H54 (cell line): ENCODE measurements around the gene C19orf38.
"Not testable (repeated sequence)": the region's sequence is repeated elsewhere in the genome, so short reads cannot be mapped to it uniquely, and the experiment has no call there.

ENCODE experiments used
- DNase-seq: peaks from one replicate; pipeline ENCODE4 v3.0.0; 2011; ENCODE audit warnings: low spot score, mixed read lengths; ENCODE audit not compliant: insufficient read length
- FAIRE-seq: peaks from 3 replicates; lab custom pipeline; 2011; peaks lifted over from hg19 to GRCh38; lab: Jason Lieb, UNC
- POLR2A ChIP-seq: IDR thresholded peaks from 2 replicates; pipeline ENCODE4 v1.6.1; 2011; ENCODE audit warnings: low read depth, mild to moderate bottlenecking, low read length

The C19orf38 gene

DNA sequence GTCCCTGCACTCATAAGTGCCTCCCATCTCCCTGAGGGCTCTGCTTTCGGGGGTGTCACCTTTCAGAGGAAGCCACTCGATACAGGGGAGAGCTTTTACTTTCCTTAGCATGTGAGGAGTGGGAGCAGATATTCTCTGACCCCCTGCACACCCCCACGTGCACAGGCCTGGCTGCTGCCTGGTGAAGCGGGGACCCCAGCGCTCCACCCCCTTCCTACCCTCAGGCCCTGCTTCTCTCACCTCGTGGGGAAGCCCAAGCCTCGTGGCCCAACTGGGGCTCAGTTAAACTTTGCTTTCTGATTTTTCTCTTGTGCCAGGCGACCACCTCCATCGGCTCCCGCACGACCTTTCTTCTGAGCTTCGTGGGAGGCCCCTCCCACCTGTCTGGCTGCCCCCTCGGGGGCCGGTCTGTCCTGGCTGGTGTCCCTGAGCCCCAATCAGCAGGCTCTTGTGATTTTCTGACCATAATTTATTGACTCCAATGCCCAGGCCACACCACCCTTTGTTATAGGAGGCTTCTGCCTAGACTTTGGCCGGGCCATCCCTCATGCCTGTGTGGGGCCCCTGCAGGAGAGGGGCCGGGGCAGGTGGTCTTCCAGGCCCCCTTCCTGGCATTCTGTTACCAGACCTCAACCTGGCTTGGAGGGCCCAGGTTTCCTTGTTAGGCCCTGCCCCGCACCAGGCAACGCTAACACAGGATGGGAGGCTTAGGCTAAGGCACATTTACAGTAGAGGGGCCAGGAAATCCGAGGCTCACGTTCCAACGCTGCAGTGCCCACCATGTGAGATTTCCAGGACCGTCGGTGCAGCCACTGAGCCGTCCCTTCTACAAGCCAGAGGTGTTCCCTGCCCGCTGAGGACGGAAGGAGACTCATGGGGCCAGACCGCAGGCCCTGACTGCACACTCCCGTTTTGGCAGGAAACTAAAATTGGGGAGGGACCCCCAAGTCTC lies 16.0 kb upstream of the C19orf38 start:
- FAIRE-seq = no peak
- TF ChIP-seq POLR2A = no peak
- DNase-seq = no peak

DNA sequence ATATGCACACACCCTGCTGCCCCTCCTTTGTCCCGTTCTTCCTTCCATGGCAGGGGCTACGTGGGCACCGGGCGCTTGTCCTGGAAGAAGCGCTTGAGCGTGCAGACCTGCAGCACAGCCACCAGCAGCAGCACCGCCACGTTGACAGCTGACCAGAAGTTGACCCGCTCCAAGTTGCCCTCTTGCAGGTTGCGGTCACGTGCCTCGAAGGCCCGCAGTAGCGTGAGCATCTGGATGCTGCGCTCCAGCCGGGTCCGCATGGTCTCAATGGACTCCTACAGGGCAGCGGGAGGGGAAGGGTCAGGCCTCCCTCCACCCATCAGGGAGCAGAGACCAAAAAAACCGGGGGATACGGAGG lies 15.3 kb upstream of the C19orf38 start:
- DNase-seq = no peak
- no peak for FAIRE-seq
- no peak for TF ChIP-seq POLR2A

DNA sequence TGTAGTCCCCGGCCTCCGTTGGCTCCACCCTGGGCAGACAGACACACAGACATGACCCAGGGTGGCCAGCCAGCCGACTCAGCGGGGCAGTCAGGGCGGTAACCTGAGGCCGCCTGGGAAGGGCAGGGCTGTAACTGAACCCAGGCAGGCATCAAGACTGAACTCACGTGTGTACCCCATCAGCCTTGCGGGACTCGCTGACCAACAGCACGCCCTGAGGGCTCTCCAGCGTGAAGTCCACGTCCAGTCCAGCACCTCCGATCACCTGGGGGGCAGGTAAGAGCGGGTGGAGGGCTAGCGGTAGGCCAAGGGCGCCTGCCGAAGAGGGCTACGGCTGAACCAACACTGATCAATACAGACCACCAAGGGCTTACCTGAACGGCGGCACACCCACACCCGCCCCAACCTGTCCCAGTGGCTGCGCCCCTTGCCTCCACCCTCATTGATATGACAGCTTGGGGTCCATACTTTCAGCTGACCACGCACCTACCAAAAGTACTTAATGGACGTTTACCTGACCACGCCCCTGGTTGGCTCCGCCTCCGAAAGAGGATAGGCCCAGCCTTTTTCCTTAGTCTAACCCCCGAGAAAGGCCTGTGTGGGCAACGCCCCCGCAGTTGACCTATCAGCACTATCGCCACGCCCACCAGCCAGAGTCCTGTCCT lies 13.0 kb upstream of the C19orf38 start:
- FAIRE-seq (peak; percentile 80), DNase-seq (no peak)
- no peak for TF ChIP-seq POLR2A

DNA sequence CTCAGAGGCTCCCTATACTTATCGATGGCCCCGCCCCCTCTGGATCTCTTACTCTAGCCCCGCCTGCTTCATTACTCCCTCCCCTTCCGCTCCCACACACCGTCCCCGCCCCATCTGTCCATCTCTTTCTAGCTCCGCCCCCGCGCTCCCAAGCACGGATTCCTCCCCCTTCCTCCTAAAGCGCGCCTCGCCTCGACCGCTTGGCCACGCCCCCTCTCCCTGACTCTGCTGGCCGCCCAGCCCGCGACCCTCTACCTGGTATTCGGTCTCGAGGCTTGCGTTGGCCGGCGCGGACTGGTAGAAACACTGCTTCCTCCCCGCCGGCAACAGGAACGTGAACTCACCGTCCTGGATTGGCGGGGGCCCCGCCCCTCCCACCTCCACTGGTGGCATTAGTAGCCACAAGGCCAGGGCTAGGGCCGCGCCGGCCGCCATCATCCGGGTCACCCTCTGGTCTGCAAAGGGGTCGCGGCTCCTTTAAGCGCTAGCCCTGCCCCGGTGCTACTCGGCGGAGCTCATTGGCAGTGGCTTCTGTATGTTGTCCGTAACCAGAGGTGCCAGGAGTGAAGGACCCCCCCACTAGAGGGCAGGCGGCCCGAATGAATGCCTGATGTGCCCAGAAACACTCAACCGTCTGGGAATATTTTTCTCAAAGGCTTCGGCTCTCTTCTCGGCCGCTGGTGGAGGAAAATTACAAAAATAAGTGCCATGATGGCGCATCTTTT lies 12.3 kb upstream of the C19orf38 start, which contains the start of gene TMED1:
TMED1 (minus strand) TSS at position 459 of the 725 bp plus-strand sequence; CDS start at position 438, 21 bp downstream.
- DNase-seq (peak; percentile 96), FAIRE-seq (no peak)
- TF ChIP-seq POLR2A = peak; percentile 47

DNA sequence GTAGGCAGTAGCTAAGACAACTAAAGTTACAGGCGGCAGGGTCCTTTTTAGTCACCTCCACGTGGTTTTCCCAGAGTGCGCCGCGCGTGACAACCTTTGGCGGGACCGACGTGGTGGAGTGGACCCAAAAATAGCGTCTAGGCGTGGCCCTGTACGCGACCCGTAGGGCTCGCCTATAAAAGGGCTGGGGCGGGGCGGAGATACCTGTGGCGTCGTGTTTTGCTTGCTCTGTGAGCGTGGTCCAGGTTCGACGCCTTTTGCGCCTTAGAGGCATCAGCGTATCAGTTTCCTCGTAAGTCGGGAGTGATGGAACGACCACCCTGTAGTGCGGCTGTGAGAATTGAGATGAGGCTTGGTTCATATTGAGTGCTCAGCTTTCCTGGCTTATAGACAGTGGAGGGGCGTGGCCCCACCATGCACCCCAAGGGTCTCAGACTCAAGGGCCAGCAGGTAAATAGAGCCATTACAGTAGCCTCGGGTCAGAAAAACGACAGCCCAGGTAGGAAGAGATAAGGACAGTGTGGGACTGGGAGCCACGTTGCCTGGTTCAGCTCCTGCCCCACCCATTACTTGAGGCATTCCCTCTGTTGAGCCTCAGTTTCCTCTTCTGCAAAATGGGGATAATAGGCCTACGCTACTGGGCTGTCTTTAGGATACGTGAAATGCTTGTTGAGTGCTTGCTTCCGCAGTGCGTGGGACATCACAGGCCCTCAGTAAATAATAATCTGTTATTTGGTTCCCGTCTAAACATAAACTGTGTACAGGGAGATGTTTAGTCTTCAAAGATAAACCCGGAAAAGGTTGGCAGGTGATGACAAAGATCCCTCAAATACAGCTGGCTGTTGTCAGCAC lies 11.5 kb upstream of the C19orf38 start:
- FAIRE-seq (no peak), DNase-seq (no peak)
- TF ChIP-seq POLR2A = no peak

DNA sequence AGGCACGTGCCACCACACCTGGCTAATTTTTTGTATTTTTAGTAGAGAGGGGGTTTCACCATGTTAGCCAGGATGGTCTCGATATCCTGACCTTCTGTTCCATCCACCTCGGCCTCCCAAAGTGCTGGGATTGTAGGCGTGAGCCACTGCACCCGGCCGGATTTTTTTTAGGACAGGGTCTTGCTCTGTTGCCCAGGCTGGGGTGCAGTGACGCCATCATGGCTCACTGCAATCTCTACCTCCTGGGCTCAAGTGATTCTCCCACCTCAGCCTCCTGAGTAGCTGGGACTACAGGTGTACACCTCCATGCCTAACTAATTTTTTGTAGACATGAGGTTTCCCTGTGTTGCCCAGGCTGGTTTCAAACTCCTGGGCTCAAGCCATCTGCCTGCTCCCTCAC lies 10.6 kb upstream of the C19orf38 start:
- not testable (repeated sequence) for FAIRE-seq, DNase-seq

DNA sequence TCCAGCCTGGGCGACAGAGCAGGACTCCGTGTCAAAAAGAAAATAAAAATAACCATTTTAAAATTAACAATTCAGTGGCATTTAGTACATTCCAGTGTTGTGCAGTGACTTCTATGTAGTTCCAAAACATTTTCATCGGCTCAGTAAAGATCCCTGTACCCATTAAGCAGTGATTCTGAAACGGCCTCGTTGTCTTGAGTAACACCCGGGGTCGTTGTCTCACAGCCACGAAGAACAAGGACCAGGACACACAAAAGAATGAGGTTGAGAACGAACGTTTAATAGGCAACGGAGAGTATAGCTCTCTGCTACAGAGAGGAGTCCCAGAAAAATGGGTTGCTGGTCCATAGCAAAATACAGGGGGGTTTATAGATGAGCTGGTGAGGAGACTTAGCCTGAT lies 9.8 kb upstream of the C19orf38 start:
- FAIRE-seq = no peak
- DNase-seq = no peak
- TF ChIP-seq POLR2A = no peak

DNA sequence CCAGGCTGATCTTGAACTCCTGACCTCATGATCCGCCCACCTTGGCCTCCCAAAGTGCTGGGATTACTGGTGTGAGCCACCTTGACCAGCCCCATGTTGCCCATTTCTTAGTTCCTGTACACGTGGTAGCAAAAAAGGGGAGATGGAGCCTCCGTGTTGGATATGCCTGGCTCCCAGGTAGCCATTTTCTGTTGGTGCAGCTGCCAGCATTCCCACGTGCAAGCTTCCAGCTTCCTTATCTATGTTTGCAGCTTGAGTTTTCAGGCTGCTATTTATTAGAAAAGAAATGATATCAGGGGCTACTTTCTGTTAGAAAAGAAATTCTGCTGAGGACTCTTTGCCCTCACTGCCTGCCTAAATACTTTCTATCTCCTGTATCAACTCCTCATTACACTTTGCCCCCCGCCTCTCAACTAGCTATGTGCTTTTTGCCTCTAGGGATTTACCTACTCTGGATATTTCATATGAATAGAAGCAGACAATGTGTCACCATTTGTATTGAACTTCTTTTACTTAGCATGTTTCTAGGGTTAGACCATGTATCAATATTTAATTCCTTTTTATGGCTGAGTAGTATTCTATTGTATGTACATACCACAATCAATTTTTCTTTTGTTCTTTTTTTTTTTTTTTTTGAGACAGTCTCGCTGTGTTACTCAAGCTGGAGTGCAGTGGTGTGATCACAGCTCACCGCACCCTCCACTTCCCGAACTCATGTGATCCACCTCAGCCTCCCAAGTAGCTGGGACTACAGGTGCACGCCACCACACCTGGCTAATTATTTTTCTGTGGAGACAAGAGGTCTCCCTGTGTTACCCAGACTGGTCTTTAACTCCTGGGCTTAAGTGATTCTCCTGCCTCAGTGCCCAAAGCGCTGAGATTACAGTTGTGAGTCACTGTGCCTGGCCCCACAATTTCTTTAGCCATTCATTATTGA lies 8.8 kb upstream of the C19orf38 start:
- FAIRE-seq = no peak

DNA sequence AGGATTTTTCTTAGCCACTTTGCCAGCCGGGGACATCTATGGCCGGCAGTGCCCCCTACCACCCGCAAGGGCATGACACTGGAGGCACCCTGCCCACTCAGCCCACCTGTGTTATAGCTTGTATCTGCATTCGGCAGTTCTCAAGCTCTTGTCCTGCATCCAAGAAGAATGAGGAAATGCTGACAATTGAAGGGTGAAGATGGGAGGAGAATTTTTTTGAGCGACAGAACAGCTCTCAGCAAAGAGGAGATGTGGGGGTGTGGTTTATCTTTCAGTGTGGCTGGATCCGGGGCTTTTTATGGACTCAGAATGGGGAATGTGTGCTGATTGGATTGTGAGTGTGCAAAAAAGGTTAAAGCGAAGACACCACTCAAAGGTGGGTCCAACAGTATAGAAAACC lies 5.4 kb upstream of the C19orf38 start:
- no peak for FAIRE-seq
- no peak for TF ChIP-seq POLR2A

More for the DNA sequence above, 8.8 kb upstream of the C19orf38 start:
- TF ChIP-seq POLR2A = no peak
- no peak for DNase-seq

DNA sequence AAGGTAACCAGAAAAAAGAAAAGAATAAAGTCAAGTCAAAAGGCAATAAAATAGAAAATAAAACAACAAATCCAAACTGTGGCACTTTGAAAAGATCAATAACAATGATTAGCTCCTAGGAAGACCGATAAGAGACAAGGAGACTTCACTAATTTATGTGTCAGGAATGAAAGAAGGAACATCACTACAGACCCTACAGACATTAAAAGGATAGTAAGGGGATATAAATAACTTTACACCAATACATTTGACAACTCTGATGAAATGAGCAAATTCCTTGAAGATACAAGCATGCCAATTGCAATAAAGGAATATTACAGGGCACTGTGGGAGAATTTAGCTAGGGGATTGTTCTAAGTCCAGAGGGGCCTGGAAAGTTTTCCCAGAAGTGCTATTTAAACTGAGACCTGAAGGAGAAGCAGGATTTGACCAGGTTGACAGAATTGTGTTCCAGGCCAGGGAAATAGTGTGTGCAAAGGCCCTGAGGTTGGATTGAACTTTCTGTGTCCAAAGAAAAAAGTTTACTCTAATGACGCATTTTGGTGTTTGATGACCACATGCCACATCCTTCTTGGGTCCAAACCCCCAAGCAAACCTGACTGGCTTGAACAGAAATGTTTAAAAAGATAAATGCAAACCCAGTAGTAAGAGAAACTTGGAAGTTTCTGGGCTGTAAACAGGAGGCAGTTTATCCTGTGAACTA lies 1.6 kb upstream of the C19orf38 start:
- no peak for FAIRE-seq
- no peak for DNase-seq
- no peak for TF ChIP-seq POLR2A

More for the DNA sequence above, 5.4 kb upstream of the C19orf38 start:
- no peak for DNase-seq

DNA sequence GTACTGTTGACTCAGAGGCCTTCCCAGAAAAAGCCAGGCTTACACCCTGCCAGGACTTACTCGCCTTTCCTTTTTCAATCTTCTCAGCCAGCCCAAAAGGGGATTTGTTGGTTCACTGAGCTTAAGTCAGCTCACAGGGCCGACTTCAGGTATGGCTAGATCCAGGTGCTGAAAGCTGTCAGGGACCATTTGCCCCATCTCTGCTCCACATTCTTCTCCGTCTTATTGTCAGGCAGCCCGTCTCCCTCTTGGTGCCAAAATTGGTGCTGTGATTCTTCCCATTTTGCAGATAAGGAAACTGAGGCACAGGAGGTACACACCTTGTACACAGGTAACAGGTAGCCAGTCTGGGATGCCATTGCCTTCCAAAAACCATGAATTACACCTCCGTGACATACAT lies 2.4 kb downstream of the C19orf38 start:
- FAIRE-seq = no peak
- TF ChIP-seq POLR2A = no peak
- no peak for DNase-seq
